ENCODE data around the gene SLC41A3.

SLC41A3 gene

DNA sequence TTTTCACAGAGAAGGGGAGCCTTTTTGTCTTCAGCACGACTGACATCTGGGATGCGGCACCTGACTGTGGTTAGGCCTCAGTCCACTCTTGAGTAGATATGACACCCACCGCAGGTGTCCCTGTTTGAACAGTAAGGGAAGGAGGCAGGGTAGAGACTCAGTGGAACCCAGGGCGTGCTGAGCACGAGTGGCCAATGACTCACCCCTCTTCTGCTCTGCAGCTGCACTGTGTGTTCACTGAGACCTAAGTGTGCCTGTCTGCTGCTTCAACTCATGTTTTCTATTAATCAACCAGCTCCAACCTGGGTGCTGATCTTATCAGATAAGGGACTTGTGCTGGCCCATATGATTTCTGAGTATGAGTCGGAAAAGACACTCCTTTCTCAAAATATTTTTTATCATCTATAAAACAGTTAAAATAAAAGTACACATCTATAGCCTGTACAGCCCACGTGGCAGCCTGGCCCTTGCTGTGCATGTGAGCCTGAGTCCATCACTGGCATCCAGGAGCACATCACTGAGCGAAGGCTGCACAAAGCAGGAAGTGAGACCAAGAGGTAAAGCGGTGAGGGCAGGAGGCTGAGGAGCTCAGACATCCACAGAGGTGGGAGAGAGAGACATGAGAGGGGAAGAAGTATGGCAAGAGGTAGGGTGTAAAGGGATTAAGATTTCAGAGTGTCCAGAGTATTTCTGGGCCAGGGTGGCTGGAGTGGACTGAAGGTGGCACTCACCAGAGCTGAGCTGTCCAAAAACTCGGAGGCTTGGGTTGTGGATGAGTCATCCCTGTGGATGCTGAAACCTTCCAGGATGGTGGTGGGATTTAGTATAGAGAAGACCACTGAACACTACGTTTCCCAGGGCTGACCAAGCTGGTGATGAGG, 49.2 kb downstream of the SLC41A3 start:
- TF ChIP-seq, protein P1, sequence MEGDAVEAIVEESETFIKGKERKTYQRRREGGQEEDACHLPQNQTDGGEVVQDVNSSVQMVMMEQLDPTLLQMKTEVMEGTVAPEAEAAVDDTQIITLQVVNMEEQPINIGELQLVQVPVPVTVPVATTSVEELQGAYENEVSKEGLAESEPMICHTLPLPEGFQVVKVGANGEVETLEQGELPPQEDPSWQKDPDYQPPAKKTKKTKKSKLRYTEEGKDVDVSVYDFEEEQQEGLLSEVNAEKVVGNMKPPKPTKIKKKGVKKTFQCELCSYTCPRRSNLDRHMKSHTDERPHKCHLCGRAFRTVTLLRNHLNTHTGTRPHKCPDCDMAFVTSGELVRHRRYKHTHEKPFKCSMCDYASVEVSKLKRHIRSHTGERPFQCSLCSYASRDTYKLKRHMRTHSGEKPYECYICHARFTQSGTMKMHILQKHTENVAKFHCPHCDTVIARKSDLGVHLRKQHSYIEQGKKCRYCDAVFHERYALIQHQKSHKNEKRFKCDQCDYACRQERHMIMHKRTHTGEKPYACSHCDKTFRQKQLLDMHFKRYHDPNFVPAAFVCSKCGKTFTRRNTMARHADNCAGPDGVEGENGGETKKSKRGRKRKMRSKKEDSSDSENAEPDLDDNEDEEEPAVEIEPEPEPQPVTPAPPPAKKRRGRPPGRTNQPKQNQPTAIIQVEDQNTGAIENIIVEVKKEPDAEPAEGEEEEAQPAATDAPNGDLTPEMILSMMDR (IDR thresholded peaks at IDR 0.05; ENCODE audit: control insufficient read depth, extremely low read depth, insufficient read depth): no peak
- no peak for DNase-seq (ENCODE audit: low read depth)
- no peak overlapping the region for H3K4me3 ChIP-seq (ENCODE audit: low read depth, low read length)

DNA sequence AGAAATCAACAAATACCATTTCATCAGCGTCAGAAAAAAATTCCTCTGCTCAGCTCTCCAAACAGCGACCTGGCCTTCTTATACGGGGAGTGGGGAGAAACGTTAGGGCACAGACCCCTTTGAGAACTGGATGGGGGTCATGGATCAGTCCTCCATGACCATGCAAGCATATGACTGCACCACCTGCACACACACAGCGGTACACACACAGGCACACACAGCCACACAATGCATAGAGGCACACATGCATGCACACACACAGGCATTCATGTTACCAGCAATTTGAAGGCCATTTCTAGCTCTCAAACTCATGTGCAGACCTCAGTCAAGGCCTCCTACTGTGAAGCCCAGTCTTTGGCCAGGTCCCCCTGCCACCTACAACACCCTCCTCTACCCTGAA, 50.2 kb downstream of the SLC41A3 start:
- H3K4me3 ChIP-seq (ENCODE audit: low read depth, low read length): no peak overlapping the region
- TF ChIP-seq, protein P1 (IDR thresholded peaks at IDR 0.05; ENCODE audit: control insufficient read depth, extremely low read depth, insufficient read depth): no peak
- DNase-seq (ENCODE audit: low read depth): no peak

DNA sequence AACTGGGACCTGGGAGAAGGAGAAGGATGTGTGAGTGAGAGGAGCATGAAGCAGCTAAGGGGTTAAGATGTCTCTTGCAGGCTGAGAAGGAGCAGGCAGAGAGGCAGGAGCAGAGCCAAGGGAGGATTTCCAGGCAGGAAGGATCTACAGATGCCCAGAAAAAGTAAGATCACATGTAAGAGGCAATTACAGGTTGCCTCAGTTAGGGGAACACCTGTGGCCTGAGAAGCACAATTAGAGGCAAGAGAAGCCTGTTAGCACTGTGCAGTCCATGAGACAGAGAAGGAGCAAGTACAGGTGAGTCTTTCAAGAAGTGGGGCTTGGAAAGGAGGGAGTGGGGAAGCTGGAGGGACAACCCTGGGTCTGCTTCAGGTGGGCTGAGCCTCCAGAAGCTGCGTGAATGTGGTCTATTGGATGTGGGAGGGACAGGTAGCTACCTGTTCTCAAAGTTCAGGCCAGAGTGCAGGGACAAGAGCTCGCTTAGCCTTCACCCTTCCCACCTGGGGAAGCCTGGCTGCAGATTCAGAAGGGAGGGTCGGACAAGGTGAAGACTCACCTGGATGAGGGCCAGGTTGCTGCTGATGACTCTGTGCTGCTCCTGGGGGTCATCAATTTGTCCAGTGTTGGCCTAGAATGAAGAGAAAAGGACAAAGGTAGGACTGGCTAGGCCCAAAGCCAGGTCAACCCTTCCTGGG, 50.7 kb downstream of the SLC41A3 start:
- H3K4me3 ChIP-seq (ENCODE audit: low read depth, low read length): no peak overlapping the region
- DNase-seq (ENCODE audit: low read depth): no peak
- TF ChIP-seq, protein P1 (IDR thresholded peaks at IDR 0.05; ENCODE audit: control insufficient read depth, extremely low read depth, insufficient read depth): no peak

DNA sequence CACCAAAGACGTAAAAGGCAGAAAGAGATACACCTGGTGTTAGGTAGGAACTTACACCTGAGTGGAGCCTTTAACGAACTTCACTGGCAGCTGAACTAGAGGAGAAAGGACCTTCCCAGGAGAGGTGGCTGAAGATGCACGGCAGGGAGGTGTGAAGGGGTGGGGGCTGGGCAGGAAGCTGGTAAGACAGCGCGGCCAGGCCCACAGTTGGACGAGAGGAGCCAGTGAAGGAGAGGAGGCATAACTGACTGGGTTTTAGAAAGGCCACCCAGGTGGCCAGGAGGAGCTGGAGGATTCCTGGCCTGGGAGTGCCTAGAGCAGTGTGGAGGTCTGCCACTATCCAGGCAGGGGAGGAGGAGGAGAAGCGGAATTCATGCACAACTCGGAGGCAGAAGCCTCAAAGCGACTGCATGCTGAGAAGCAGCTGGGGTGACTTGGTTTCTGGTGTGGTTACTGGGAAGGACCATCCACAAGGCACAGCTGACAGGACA, 51.9 kb downstream of the SLC41A3 start:
- H3K4me3 ChIP-seq (ENCODE audit: low read depth, low read length): no peak overlapping the region
- TF ChIP-seq, protein P1 (IDR thresholded peaks at IDR 0.05; ENCODE audit: control insufficient read depth, extremely low read depth, insufficient read depth): no peak
- DNase-seq (ENCODE audit: low read depth): no peak

DNA sequence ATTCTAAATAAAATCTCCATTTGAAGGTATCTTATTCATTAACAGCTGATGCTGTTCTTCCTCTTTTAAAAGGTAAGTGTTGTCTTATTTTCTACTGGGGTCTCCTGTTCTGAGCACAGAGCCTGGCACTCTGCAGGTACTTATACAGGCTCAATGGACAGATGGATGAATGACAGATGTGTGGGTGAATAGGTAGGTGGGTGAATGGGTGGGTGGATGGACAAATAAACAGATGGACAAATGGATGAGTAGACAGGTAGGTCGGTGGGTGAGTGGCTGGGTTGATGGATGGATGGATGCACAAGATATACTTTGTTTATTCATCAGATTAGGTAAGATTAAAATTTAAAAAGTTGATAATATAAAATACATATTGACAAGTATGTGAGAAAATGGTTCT, 53.5 kb downstream of the SLC41A3 start:
- H3K4me3 ChIP-seq (ENCODE audit: low read depth, low read length): no peak overlapping the region
- TF ChIP-seq, protein P1 (IDR thresholded peaks at IDR 0.05; ENCODE audit: control insufficient read depth, extremely low read depth, insufficient read depth): no peak
- DNase-seq (ENCODE audit: low read depth): no peak

DNA sequence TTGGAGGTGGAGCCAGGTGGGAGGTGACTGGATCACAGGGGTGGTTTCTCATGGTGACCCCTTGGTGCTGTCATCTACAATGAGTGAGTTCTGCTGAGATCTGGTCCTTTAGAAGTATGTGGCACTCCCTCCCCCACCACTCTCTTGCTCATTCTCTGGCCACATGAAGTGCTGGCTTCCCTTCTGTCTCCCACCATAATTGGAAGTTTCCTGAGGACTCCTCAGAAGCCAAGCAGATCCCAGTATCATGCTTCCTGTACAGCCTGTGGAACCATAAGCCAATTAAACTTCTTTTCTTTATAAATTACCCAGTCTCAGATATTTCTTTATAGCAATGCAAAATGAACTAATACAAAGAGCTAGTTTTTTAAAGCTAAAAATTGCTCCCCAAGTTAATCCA, 54.7 kb downstream of the SLC41A3 start:
- DNase-seq (ENCODE audit: low read depth): no peak
- TF ChIP-seq, protein P1 (IDR thresholded peaks at IDR 0.05; ENCODE audit: control insufficient read depth, extremely low read depth, insufficient read depth): no peak
- no peak overlapping the region for H3K4me3 ChIP-seq (ENCODE audit: low read depth, low read length)

Measured in LNCaP clone FGC (cell line).